ENCODE measurements around the gene AAGAB. TPM values are rescaled to one million over a fixed set of nuclear protein-coding genes. Genes with fewer than 3 reads are reported as not detected.

The AAGAB gene
- total RNA-seq, 1 experiment from 2014 or later: 87.8 TPM

GRCh38 chr15:67208396-67208795 lies 46.1 kb downstream of the AAGAB start:
- no peak for DNase-seq (ENCODE audit: low spot score)

GRCh38 chr15:67207555-67208207 lies 46.8 kb downstream of the AAGAB start:
- DNase-seq (ENCODE audit: low spot score): no peak

GRCh38 chr15:67202991-67203390 lies 51.5 kb downstream of the AAGAB start:
- DNase-seq (ENCODE audit: low spot score): no peak

- DNase-seq (ENCODE audit: low spot score): no peak
Observed at GRCh38 chr15:67202091-67202490, 52.4 kb downstream of the AAGAB start.

- peak; percentile 45 for DNase-seq (ENCODE audit: low spot score)
Observed at GRCh38 chr15:67201136-67201535, 53.3 kb downstream of the AAGAB start.

- no peak for DNase-seq (ENCODE audit: low spot score)
Observed at GRCh38 chr15:67199881-67200763, 54.3 kb downstream of the AAGAB start.

GRCh38 chr15:67199391-67199790 lies 55.1 kb downstream of the AAGAB start:
- DNase-seq (ENCODE audit: low spot score): no peak

GRCh38 chr15:67198157-67198754 lies 56.2 kb downstream of the AAGAB start:
- DNase-seq (ENCODE audit: low spot score): no peak

GRCh38 chr15:67197364-67197695 lies 57.1 kb downstream of the AAGAB start:
- no peak for DNase-seq (ENCODE audit: low spot score)

- peak; percentile 88 for DNase-seq (ENCODE audit: low spot score)
Observed at GRCh38 chr15:67196672-67197363, 57.6 kb downstream of the AAGAB start.

- DNase-seq (ENCODE audit: low spot score): no peak
Observed at GRCh38 chr15:67196222-67196621, 58.2 kb downstream of the AAGAB start.

- no peak for DNase-seq (ENCODE audit: low spot score)
Observed at GRCh38 chr15:67195305-67195704, 59.2 kb downstream of the AAGAB start.

- no peak for DNase-seq (ENCODE audit: low spot score)
Observed at GRCh38 chr15:67194171-67195114, 60.0 kb downstream of the AAGAB start.

- no peak for DNase-seq (ENCODE audit: low spot score)
Observed at GRCh38 chr15:67193223-67193990, 61.1 kb downstream of the AAGAB start.

- DNase-seq (ENCODE audit: low spot score): no peak
Observed at GRCh38 chr15:67192185-67192820, 62.2 kb downstream of the AAGAB start.

- no peak for DNase-seq (ENCODE audit: low spot score)
Observed at GRCh38 chr15:67190813-67191212, 63.6 kb downstream of the AAGAB start.

- DNase-seq (ENCODE audit: low spot score): no peak
Observed at GRCh38 chr15:67190326-67190725, 64.1 kb downstream of the AAGAB start.

- DNase-seq (ENCODE audit: low spot score): no peak
Observed at GRCh38 chr15:67189326-67190051, 65.0 kb downstream of the AAGAB start.

GRCh38 chr15:67188551-67189218 lies 65.8 kb downstream of the AAGAB start:
- no peak for DNase-seq (ENCODE audit: low spot score)

Data from H4 (cell line).